ENCODE measurements around the gene CARS1. TPM values are rescaled to one million over a fixed set of nuclear protein-coding genes. Genes with fewer than 3 reads are reported as not detected.

The CARS1 gene
- polyA plus RNA-seq, 3 donors = 30.9 to 46.8 (median 35.7) TPM

DNA sequence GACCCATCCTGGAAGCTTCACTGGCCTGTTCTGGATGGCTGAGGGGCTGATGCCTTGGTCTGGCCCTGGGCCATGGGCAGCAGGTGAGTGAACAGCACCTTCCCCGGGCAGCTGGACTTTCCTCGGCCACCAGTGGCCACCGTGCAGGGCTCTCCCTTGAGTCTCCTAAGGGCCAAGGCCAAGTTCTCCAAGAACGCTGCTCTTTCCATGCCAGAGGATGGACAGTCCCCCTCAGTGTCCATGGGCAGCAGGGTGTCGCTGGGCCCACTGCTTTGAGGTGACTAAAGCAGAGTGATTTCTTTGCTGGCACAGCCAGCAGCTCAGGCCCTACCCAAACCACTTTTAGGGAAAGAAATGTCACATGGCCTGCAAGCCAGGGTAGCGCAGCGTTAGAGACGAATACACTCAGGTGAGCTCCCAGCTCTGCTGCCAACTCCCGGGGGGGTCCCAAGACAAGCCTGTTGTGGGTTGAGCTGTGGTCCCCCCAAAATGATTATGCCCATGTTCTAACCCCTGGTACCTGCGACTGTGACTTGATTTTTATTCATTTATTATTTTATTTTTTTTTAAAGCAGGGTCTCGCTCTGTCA, 3.3 kb upstream of the CARS1 start:
- Mint-ChIP-seq H3K36me3 (no peaks in the 10 kb centered on the region), H3K27me3 (ENCODE audit: low read depth in 3 of 3) (peaks cover 5 to 17% (median 5%) of the 10 kb centered on the region in 3 donors), H3K9me3 (peaks cover 0 to 12% (median 8%) of the 10 kb centered on the region in 7 donors), H3K27ac (no peak overlapping the region), H3K4me1 (peaks cover 16% of the 10 kb centered on the region), H3K4me3 (no peak overlapping the region)
- TF ChIP-seq, protein P1, sequence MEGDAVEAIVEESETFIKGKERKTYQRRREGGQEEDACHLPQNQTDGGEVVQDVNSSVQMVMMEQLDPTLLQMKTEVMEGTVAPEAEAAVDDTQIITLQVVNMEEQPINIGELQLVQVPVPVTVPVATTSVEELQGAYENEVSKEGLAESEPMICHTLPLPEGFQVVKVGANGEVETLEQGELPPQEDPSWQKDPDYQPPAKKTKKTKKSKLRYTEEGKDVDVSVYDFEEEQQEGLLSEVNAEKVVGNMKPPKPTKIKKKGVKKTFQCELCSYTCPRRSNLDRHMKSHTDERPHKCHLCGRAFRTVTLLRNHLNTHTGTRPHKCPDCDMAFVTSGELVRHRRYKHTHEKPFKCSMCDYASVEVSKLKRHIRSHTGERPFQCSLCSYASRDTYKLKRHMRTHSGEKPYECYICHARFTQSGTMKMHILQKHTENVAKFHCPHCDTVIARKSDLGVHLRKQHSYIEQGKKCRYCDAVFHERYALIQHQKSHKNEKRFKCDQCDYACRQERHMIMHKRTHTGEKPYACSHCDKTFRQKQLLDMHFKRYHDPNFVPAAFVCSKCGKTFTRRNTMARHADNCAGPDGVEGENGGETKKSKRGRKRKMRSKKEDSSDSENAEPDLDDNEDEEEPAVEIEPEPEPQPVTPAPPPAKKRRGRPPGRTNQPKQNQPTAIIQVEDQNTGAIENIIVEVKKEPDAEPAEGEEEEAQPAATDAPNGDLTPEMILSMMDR (IDR thresholded peaks at IDR 0.05) = no peak
- no peak overlapping the region for H3K27ac ChIP-seq (ENCODE audit: low read depth in 1 of 2, low read length in 2 of 2)
- H3K79me2 ChIP-seq (ENCODE audit: insufficient read depth, low read length) = peaks cover 17% of the 10 kb centered on the region
- H3K4me2 ChIP-seq (replicated peaks; ENCODE audit: extremely low read depth, low read length, poor library complexity, severe bottlenecking) = no peak overlapping the region
- H3K36me3 ChIP-seq (replicated peaks in 1 of 2; ENCODE audit: control insufficient read depth in 1 of 2, insufficient read depth in 2 of 2, low read length in 2 of 2) = no peaks in the 10 kb centered on the region
- H3K27me3 ChIP-seq (ENCODE audit: control insufficient read depth in 2 of 2, insufficient read depth in 2 of 2, low read length in 2 of 2) = no peaks in the 10 kb centered on the region
- H3K4me1 ChIP-seq (ENCODE audit: control insufficient read depth in 1 of 2, insufficient read depth in 2 of 2, low read length in 2 of 2) = peaks cover 17 to 20% of the 10 kb centered on the region in 2 donors
- no peak for DNase-seq
- intact Hi-C loops (cut with micrococcal nuclease) = no loop called here
- 95% methylated on average over 8 of the region's 11 CpGs for WGBS (ENCODE audit: insufficient coverage)
- no peak overlapping the region for H3K9ac ChIP-seq (ENCODE audit: insufficient read depth, low read length, poor library complexity, severe bottlenecking)
- no peak overlapping the region for H3K4me3 ChIP-seq (replicated peaks in 1 of 3; ENCODE audit: low read depth in 2 of 3, low read length in 3 of 3)
- H4K20me1 ChIP-seq (ENCODE audit: insufficient read depth, low read length) = peaks cover 9% of the 10 kb centered on the region
- no peaks in the 10 kb centered on the region for H3K9me3 ChIP-seq (replicated peaks in 1 of 2; ENCODE audit: control insufficient read depth in 1 of 2, insufficient read depth in 1 of 2, low read length in 2 of 2)
- no peak overlapping the region for H2AFZ ChIP-seq (ENCODE audit: insufficient read depth, low read depth, low read length, poor library complexity, severe bottlenecking)

DNA sequence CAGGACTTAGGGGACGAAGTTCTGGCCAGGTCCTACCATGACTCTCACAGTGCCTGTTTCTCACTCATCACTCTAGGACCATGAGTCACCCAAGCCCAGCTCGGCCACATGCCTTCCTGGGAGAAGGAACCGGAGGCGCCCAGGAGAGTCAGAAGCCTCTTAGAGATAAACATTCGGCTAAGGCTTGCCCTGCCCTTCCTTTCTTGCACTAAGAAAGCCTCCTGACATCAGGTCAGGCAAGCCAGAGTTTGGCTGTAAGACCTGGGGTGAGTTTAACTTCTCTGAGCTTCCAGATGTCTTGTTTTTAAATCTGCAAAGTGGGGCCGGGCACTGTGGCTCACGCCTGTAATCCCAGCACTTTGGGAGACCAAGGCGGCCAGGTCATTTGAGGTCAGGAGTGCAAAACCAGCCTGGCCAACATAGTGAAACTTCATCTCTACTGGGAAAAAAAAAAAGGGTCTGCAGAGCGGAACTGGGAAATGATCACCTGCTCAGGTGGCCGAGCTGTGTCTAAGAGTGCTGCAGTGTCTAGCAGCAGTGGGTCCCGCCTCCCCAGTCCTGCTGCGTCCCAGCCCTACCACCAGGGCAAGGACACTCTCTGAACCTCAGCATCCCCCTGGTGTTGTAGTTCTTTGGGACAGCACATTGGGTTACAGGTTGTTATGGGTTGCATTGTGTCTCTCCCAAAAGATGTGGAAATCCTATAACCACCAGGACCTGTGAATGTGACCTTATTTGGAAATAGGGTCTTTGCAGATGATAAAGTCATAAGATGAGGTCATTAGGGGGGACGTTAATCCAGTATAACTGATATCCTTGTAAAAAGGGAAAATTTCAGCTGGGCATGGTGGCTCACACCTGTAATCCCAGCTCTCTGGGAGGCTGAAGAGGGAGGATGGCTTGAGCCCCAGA, 1.8 kb upstream of the CARS1 start:
- Histone ChIP-seq H3K79me2 (ENCODE audit: insufficient read depth, low read length) (peaks cover 32% of the 10 kb centered on the region), H3K9me3 (replicated peaks in 1 of 2; ENCODE audit: control insufficient read depth in 1 of 2, insufficient read depth in 1 of 2, low read length in 2 of 2) (no peaks in the 10 kb centered on the region), H2AFZ (ENCODE audit: insufficient read depth, low read depth, low read length, poor library complexity, severe bottlenecking) (peak overlapping the region; percentile 68), H3K9ac (ENCODE audit: insufficient read depth, low read length, poor library complexity, severe bottlenecking) (no peak overlapping the region), H3K4me3 (replicated peaks in 1 of 3; ENCODE audit: low read depth in 2 of 3, low read length in 3 of 3) (no peak overlapping the region), H3K27ac (ENCODE audit: low read depth in 1 of 2, low read length in 2 of 2) (no peak overlapping the region), H4K20me1 (ENCODE audit: insufficient read depth, low read length) (peaks cover 21% of the 10 kb centered on the region), H3K36me3 (replicated peaks in 1 of 2; ENCODE audit: control insufficient read depth in 1 of 2, insufficient read depth in 2 of 2, low read length in 2 of 2) (peaks cover 5 to 7% of the 10 kb centered on the region in 2 donors), H3K27me3 (ENCODE audit: control insufficient read depth in 2 of 2, insufficient read depth in 2 of 2, low read length in 2 of 2) (no peaks in the 10 kb centered on the region), H3K4me2 (replicated peaks; ENCODE audit: extremely low read depth, low read length, poor library complexity, severe bottlenecking) (no peak overlapping the region), H3K4me1 (ENCODE audit: control insufficient read depth in 1 of 2, insufficient read depth in 2 of 2, low read length in 2 of 2) (peaks cover 20 to 25% of the 10 kb centered on the region in 2 donors)
- H3K4me1 Mint-ChIP-seq = peaks cover 29% of the 10 kb centered on the region
- intact Hi-C loops (cut with micrococcal nuclease) = no loop called here
- peaks cover 2 to 10% (median 3%) of the 10 kb centered on the region in 3 donors for H3K27me3 Mint-ChIP-seq (ENCODE audit: low read depth in 3 of 3)
- WGBS (ENCODE audit: insufficient coverage) = 91% methylated on average over 4 of the region's 13 CpGs
- H3K27ac Mint-ChIP-seq = no peak overlapping the region
- TF ChIP-seq, protein P1 (IDR thresholded peaks at IDR 0.05) = no peak
- H3K36me3 Mint-ChIP-seq = peaks cover 10 to 14% of the 10 kb centered on the region in 2 donors
- peak in 1 of 3 donors; percentile 33 for DNase-seq
- H3K9me3 Mint-ChIP-seq = peaks cover 0 to 4% (median 0%) of the 10 kb centered on the region in 7 donors
- no peak overlapping the region for H3K4me3 Mint-ChIP-seq

All from CD14-positive monocyte (primary cell).